GM21528 (cell line): ENCODE data around the gene NUDT14.
A peak's percentile ranks its signal among the peaks of the same experiment; 100 is the strongest.

ENCODE experiments used
- ATAC-seq: cut with Tn5 transposase; IDR thresholded peaks from one replicate; pipeline ENCODE4 v1.9.1; 2021; ENCODE audit warnings: mild to moderate bottlenecking, moderate library complexity; ENCODE audit not compliant: unreplicated experiment, low FRiP score

NUDT14 gene

DNA sequence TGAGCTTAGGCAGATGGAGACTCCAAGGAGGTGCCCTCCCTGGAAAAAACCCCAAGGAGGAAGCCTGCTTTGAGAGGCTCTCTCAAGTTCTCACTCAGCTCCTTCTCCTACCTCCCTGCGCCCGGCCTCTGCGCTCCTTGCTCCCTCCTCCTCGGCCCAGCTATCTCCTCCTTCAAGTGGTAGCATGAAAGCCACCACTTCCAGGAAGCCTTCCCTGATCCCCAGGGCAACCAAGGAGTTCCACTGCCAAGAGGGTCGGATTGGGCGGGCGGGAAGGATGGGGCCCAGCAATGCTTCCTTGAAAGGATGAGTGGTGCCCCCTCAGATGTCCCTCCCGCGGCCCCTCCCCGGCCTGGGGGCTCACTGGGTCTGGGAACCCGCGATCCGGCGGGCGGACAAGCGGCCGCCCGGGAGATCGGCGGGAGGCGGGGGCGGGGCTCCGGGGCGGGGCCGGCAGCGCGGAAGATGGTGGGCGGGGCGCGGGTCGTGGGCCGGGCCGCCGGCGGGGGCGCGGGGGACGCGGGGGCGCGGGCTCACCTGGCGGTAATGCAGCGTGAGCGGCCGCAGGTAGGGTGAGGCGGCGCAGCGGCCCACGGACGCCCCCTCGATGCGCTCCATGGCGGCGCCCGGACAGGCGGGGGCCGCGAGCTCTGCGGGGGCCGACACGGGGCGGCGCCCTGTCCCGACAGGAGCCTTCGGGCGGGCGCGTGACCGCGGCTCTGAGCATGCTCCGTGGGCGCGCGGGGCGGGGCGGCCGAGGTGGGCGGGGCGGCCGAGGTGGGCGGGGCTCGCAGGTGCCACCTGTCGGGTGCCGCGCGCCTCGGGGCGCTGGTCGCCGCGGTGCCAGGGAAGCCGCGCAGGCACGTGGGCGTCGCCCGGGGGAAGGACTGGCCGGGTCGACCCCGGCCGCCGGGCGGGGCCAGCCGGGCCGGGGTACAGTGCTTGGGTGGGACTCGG, at the start of gene NUDT14:
NUDT14 (minus strand) TSS at position 721 of the 957 bp plus-strand sequence; CDS start at position 618, 103 bp downstream.
- ATAC-seq: peak; percentile 45

GRCh38 chr14:105229099-105229655, 48.1 kb upstream of the NUDT14 start:
- ATAC-seq: no peak

DNA sequence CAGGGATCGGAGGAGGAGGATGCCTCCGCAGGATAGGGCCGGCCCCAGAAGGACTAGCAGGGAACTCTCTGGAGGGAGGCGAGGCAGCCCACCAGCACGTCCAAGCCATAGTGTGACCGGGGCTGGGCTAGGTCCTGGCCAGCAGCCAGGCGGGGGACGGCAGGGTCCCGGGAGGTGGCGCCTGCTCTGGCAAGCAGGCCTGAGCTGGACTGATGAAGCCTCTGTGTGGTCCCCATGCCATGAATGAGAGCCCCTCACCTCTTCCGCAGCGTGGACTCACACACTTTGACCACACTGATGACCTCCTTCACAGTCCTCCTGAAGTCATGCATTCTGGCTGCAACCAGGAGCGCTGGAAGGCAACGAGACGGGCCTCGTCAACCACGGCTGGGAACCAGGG, 47.5 kb upstream of the NUDT14 start:
- ATAC-seq: no peak

DNA sequence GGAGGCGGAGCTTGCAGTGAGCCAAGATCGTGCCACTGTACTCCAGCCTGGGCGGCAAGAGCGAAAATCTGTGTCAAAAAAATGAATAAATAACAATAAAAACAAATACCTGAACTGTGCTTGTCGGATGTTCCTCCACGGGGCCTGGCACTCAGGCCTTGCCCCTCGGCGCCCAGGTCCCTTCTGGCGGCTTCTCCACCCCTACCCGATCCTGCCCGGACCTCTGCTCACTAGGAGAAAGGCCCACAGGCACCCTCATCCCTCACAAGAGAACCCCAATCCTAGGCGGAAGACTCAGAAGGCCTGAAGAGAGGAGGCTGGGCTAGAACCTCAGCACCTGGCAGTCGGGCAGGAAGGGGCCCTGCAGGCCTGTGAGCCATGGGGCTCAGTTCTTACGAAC, 46.2 kb upstream of the NUDT14 start:
- ATAC-seq: no peak

GRCh38 chr14:105226198-105226597, 45.1 kb upstream of the NUDT14 start:
- no peak for ATAC-seq

GRCh38 chr14:105224845-105225570, 43.9 kb upstream of the NUDT14 start:
- ATAC-seq: no peak

GRCh38 chr14:105223770-105224544, 42.8 kb upstream of the NUDT14 start:
- no peak for ATAC-seq

- no peak for ATAC-seq
These were observed 42.1 kb upstream of the NUDT14 start for GRCh38 chr14:105223260-105223659.

DNA sequence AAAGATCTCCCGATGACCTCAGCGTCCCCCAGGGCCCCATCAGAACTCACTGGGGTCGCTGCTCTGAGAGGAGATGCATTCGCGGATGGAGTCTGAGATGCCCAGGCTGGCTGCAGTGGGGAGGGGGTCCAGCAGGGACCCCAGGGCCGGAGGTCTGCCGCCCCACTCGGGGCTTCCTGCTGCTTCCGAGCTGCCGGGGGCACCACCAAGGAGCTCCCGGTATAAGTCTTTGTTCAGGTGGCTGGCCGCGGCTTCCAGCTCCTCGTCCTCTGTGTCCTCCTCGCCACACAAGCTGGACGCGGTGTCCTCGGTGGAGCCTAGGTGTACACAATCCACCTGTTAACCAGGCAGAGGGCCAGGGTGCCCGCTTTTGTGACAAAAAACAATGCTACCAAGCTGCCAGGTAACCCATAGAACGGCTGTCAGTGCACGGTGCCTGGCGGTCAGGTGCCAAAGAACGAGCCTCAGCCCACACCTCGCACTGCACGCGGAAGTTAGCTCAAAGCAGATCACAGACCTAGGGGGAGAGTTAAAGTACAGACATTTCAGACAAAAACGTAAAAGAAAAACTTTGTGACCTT, 40.6 kb upstream of the NUDT14 start:
- ATAC-seq: no peak

- ATAC-seq: no peak
These were observed 39.8 kb upstream of the NUDT14 start for GRCh38 chr14:105220699-105221597.

DNA sequence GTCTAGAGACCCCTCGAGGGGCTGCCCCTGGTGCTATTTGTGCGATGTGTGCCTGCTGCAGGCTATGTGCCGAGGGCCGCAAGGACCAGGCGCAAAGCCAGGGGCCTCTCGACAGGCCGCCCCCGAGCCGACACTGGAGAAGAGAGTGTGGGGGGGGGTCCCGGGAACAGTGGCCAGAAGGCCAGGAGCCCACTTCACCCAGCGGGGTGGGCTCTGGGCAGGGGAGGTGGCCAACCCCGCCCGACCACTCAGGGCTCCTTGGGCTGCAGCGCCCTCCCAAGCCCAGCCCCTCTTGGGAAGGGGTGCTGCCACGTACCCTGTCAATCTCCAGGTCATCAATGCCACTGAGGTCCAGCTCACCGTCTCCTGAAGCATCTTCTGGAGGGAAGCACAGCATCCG, 38.6 kb upstream of the NUDT14 start:
- no peak for ATAC-seq

DNA sequence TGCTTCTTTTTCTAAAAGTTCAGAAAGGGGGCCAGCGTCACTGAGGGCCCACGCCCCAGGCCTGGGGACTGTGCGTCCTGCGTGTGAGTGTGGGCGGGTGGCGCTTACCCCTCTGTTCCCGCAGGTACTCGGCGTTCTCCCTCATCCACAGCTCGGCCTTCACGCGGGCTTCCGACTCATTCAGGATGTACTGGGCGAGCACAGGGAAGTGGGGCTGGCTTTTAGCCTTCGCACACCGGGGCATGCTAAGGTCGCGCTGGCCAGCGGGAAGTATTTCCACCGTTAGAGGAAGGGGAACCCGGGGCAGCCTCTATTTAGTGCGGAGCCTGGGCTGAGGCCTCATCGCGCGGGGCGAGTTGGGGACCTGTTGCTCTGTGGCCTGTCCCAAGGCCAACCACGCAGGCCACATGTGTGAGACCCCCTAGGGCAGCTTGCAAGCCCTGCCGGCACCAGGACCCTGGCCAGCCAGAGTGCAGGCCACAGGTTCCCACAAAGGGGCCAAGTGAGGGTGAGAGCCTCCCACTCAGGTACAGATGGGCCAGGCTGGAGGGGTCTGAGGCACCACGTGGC, 38.0 kb upstream of the NUDT14 start:
- ATAC-seq: no peak

GRCh38 chr14:105218611-105219010, 37.5 kb upstream of the NUDT14 start:
- ATAC-seq: no peak

GRCh38 chr14:105217774-105218173, 36.7 kb upstream of the NUDT14 start:
- no peak for ATAC-seq

DNA sequence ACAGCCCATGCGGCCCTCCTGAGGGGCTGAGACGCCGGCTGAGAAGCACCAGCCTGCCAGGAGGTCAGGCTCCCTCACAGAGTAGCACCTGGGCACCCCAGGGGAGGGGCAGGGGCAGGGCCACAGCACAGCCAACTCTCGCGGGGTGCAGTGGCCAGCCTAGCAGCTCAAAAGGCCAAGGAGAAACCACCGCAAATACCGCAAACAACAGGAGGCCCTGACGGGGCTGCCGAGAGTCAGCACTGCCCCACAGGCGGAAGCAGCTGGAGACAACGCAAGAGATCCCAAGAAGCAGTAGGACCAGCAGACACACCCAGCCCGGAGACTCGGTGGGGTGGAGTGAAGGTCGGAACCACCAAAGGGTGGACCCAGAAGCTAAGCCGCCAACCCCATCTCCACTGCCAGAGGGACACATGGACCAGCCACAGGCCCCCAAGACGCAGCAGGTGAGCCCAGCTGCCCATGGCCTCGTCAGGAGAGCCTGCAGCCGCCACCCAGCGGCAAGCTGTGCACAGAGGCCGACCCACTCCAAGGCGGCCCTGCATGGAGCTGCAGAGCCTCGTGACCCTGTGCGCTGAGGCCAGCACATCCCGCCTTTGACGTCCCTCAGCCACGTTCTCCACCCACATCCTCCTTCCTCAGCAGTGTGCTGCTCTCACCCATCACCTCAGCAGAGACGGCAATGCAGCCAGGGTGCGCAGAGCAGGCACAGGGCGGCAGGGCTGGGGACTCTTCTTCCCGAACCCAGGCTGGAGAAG, 35.6 kb upstream of the NUDT14 start:
- no peak for ATAC-seq

GRCh38 chr14:105215602-105216001, 34.5 kb upstream of the NUDT14 start:
- no peak for ATAC-seq

DNA sequence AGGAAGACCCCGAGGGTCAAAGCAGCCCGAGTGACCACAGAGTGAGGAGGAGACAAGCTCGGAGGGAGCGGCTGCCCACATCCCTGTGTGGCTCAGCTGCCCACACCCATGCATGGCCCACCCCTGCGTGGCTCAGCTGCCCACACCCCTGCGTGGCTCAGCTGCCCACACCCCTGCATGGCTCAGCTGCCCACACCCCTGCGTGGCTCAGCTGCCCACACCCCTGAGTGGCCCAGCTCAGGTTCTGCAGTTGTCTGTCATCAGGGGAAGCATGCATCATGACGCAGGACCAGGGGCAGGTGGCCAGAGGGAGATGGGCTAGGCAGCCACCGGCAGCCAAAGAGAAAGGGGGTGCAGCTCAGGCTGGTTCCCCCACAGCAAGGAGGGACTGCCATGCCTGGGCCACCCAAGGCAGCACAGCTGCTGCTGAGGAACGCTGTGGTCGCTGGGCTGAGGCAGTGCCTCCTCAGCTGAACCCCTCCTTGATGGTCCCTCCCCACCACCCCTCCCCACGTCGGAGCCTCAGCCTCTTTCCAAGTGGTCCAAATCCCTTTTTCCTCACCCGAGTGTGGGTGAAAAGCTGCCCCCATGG, 33.3 kb upstream of the NUDT14 start:
- no peak for ATAC-seq

- ATAC-seq: no peak
These were observed 32.2 kb upstream of the NUDT14 start for GRCh38 chr14:105213361-105213760.
